Measurements from ENCODE around the gene ABI2.

Gene ABI2

DNA sequence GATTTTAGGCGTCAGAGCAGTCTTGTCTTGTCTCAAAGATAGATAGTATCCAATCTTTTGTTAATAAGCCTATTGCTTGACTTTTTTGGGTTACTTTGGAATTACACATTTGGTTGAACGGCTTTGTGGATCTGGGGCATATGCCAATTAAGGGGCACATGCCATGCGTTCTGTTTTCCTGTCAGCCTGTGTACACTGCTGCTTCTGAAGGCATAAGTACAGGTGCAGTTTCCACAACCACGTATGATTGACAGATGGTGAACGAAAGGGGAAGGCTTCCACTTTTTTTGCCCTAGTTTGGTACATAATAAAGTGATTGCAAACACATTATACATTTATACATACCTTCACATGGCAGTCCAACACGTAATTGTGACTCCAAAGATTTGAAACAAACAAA is 104.6 kb downstream of the ABI2 start:
- no peak for DNase-seq

DNA sequence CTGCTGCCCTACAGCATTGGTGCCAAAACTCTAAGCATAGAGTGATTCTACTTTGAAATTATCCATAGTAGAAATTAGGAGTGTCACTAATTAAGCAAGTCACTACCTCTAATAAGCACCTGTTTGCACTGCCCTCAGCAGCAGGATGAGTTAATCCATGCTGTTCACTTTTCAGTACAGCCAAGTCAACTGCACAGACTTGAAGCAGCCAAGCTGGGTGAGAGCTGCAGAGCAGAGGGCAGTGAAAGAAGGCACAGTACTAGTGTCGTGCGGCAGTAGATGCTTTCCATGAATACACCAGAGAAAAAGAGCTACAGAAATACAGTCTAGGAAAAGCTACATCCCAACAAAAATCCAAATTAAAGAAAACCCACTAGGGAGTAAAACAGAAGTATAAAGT is 108.3 kb downstream of the ABI2 start:
- no peak for DNase-seq

DNA sequence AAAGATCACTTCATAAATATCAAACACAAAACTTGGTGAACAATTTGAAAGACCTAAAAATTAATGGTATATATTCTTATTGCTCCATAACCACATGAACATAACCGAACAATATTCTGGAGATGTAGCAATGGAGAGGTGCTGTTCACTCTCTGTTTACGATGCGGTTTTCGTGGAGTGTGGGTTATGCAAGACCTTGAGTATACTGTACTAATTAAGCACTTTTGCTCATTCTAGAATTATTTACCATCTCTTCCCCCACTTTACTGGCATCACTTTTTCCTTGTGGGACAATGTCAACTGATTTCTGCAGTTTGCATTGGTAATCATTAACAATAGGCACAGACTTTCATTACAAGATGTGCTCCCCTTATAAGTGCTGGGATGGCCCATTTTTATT is 109.3 kb downstream of the ABI2 start:
- no peak for DNase-seq

DNA sequence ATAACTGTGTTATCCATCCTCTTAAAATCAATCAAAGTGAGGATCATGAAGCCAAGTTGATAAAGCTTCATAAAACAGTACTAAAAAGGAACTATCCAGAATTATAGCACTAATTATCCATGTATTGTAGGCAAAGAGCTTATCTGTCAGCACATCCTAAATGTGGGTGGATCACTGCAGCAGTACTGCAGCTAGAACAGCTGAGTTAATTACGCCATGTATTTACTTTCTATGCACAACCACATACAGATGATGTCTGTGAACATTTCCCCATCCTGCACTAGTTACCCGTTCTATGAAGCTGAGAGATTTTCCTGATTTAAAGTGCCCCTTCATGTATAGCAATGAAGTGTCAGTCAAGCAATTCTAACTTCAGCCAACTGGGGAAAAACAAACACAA is 110.3 kb downstream of the ABI2 start:
- DNase-seq: no peak

DNA sequence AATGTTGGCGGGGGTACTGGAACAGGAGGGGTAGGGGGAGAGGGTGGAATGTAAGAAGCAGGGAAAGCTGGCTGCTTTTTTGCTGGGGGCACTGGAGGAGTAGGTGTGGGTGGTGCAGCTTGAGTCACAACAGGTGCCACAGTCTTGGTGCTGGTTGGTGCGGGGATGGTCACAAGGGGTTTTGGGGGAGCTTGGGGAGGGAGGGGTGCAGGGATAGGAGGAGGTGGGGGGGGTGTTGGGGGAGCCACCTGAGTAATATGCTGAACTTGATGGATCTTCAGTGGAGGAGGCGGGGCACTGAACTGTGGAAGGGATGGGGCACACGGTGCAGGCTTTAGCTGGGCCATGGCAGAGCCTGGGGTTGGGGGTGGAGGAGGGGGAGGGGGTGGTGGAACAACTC is 112.5 kb downstream of the ABI2 start:
- DNase-seq: no peak

DNA sequence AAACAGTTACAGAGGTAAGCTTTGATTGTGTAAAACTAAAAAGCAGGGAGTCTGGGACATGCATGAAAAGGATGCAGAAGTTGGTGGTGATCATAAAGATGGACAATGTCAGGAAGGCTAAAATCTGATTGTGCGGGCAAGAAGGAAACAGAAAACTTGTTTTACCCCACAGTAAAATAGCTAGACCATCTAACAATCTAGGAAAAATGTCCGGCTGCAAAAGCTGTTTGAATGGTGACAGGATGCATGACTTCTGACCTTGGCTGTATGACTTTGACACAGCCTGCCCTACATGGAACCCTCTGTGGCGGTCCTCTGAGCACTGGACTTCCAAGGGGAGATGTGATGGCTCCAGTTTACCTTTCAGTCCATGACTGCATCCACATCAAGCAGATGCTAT is 113.3 kb downstream of the ABI2 start:
- DNase-seq: no peak

DNA sequence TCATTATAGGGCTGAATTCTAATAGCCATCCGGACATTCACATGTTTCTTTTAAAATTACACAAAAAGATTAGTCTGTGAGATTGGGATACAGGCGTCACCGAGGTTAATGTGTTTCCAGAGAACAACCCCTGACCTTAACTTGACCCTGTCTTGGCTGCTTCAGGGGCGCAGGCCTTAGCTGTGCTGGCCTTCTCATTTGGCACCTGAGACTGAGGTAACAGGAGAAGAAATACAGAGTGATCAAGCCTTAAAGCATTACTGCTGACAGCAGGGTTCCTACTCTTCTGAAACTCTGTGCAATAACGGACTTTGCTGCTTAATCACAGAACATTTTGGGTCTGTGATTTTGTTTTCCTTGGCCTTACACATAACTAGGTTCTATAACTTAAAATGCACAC is 114.3 kb downstream of the ABI2 start:
- DNase-seq: no peak

DNA sequence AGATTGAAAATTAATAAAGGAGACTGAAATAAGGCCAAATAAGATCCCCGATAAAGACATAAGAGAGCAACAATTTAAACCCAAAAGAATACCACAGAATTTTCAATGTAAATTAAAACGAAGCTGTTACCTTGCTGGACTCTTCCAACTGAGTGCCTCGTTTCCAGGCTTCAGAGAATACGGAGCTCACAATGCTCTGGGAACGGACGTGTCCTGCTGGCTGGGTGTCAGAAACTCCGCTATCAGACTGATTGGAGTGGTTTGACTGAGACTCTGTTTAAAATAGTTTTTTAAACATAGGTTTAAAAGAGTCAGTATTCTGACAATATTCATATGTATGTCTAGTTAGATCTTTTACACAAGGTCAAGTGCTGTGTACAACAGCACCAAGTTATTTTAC is 116.5 kb downstream of the ABI2 start:
- no peak for DNase-seq

DNA sequence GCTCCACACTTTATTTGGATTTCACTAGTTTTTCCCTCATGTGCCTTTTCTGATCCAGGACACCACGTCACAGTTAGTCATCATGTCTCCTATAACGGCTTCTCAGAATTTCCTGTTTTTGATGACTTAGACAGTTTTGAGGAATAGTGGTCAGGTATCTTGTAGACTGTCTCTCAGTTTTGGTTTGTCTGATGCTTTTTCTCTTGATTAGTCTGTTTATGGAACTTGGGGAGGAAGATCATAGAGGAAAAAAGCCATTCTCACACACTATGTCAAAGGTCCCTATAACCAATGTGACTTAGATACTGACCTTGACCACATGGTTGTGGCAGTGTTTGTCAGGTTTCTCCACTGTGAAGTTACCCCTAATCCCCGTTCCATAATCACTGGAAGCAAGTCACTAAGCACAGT is 117.9 kb downstream of the ABI2 start:
- no peak for DNase-seq

DNA sequence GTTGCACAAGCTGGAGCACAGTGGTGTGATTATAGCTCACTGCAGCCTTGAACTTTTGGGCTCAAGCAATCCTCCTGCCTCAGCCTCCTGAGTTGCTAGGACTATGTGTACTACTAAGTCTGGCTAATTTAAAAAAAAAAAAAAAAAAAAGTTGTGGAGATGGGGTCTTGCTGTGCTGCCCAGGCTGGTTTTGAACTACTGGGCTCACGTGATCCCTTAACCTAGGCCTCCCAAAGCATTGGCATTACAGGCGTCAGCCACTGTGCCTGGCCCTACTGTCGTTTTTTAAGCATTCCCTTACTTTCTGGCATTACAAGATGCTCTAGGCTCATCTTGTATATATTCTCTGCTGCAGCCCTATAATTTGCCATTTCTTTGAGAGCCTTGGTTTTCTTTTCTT is 118.6 kb downstream of the ABI2 start:
- no peak for DNase-seq

DNA sequence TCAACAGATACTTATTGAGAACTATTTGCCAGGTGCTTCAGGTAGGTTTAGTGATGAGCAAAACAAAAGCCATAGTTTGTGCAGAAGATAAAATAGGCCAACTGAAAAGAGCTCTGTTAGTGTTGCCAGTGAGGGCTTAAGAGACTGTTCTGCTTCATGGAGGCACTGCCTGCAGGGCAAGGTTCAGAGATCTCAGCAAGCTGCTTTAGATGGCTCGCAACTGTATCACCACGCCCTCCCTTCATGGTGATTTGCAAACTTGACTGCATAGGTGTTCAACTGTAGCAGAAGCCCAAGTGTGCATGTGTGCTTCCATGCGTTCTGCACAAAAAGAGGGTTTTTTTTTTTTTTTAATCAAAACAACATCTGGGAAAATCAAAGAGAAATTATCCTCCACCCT is 122.4 kb downstream of the ABI2 start:
- no peak for DNase-seq

DNA sequence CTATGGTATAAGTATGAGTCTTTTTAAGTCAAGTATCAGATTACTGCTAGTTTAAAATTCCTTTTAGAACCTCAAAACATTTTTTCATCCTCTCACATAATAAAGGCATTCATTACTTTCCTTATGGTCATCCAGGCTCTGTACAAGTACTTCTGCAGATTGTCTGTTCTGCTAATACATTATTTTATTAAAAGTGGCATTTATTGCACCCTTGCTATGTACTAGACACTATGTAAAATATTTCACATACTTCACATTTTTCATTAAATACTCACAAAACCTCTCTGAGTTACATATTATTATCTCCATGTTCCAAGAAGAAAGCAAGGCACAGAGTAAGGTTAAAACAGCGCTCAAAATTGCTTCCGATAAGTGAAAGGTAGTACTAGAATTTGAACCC is 122.8 kb downstream of the ABI2 start:
- DNase-seq: no peak

DNA sequence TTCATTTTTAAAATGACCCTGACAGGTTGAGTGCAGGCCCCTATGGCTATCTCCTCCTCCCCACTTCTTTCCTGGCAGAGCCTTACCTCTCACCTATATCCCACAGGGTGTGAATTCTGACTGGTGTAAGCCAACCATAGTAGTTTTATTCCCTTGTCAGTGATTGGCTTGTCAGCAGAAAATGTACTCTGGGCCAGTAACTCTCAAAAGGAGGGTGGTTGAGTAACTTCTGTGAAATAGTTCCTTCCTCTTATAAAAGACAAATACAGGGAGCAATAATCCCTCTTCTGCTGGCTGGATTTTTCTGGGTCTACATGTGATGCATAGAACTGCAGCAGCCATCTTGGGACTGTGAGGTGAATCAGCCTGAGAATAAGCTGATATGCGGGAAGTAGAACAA is 123.5 kb downstream of the ABI2 start:
- DNase-seq: no peak

DNA sequence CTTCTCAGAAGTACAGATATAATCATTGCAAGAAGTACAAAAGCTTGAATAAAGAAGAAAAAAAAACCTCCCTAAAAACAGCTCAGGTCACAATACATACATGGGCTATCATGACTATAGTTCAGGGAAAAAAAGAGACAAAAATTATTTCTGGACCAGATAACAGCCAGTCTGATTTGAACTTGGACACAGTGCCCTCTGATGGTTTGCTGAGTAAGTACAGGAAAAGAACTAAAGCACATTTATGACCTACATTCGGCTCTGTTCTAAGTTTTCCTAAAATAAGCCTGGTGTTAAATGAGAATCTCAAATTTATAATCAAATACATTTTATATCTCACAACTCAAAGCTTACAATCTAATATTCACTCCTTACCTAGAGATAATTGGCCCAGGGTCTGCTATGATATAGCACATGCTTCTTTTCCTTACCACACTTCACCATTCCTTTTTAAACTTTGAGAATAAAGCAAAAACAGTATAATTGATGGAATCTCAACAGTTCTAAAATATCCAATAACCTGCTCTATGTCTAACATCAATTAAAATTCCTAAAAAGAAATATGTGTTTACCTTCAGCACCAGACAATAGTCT is 125.8 kb downstream of the ABI2 start:
- DNase-seq: no peak

DNA sequence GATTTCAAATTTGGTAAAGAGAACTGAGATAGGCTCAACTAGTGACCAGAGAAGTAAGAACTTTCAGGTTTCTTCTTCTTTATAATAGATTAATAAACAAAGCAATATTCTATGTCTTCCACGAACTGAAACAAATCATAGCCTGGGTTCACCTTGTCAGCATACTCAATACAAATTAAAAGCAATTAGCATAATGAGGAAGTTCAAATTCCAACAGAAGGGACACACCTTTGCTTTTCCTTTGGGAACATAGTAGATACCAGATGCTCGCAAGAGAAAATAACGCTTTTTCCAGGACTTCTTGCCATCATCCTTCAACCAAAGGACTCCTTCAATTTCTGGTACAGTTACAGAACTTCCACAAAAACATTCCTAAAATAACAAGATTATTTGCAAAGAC is 127.0 kb downstream of the ABI2 start:
- DNase-seq: no peak

DNA sequence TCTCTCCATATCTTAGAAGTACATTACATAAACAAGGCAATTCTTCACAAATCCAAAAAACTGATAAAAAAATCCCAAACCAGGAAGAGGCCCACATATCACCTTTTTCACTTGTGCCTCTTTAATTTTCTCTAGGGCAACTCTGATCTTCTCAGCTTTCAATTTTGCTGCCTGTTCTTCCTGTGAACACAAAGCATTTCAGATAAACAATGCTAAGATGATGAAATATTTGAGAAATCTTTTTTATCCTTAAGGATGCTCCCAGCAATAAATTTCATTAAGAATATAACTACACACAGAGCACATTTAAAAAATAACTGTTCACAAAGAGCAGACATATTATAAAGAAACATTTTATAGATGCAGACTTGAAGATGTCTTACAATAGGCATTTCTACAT is 133.6 kb downstream of the ABI2 start:
- no peak for DNase-seq

DNA sequence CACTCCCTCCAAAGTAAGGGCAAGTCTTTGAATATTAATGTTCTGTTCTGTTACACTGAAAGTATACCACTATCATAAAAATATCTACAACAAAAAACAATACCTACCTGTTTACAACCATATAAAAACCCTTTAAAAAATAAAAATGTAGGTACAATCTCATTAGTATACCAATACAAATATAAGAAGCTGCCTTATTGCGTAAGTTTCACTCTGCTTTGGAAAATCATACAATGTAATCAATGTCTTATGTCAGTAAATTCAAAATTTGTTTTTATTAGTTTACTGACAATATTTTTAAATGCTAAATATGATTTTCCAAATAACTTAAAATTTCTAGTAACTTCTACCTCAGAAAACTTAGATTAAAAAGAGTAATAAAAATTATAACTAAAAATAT is 134.1 kb downstream of the ABI2 start:
- no peak for DNase-seq

DNA sequence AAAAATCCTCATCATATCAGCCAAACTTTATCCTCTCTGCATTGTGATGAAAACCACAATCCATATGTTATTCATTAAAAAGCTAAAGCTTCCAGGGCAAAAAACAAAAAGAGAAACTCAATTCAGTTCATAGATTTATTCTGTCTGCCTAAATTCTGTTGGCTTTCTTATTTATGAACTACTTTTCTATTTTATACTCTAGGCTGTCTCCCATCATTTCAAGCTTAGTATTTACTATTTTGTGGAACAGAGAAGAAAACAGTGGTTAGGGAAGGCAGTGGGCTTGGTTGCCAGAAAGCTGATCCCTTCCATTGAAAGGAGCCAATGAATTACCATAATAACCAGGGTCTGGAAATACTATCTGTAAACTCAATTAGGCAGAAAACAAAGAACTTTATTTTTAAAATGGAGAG is 135.1 kb downstream of the ABI2 start:
- DNase-seq: no peak

DNA sequence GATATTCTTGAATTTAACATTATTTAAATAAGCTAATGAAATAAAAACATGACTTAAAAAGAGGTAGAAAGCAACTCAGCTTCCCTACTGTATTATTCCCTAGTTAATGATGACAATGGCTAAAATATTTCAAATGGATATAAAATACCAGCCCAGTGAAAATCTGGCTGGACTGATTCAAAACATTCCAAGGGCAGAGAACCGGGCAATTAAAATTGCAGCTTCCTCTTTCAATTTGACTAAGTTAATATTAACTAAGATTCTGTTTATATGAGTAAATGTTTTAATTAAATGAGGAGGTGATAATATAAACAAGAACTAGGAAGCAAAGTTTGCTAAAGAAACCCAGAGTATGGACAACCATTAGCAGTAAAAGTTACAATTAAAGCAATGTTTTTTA is 141.4 kb downstream of the ABI2 start:
- DNase-seq: no peak

DNA sequence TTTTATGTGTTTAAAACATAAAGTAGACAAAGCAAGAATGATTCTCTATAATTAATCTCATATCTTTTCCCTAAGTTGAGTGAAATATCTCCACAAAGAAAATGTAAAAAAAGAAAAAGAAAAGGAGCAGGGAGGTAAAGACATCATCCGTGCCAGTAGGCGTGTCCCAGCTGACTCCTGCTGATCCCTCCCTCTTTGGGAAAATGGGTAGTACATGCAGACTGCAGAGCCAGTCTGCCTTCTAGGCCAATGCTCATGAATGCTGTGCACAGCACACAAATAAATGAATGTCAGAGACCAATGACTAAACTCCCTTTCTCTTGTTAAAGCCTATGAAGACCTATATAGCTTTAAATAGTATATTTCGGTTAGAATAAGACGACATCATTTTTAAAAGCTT is 142.2 kb downstream of the ABI2 start:
- no peak for DNase-seq

DNA sequence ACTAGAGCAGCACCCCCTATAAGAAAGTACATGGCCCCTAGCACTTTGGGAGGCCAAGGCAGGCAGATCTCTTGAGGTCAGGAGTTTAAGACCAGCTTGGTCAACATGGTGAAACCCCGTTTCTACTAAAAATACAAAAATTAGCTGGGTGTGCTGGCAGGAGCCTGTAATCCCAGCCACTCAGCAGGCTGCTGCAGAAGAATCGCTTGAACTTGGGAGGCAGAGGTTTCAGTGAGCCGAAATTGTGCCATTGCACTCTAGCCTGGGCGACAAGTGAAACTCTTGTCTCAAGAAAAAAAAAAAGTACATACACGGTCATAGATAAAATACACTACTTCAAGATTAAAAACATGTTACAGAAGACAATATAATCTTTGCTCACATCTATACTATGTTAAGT is 143.1 kb downstream of the ABI2 start:
- no peak for DNase-seq

DNA sequence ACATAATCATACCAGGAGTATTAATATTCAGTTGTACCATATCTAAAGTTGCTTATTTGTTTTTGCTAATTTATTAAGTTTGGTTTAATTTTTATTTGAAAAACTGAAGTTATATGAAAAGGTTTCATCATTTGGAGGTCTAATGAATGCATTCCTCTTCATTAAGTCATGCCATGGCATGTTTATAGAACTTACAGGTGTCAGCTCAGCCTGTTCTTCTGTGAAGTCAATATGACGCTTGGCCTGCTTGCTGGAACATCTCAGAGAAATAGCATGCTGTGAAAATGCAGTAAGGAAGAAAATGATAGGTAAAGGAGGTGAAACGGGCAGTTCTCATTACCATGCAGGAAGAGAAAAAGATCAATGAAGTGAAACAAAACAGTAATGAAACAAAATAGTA is 148.7 kb downstream of the ABI2 start:
- DNase-seq: no peak

DNA sequence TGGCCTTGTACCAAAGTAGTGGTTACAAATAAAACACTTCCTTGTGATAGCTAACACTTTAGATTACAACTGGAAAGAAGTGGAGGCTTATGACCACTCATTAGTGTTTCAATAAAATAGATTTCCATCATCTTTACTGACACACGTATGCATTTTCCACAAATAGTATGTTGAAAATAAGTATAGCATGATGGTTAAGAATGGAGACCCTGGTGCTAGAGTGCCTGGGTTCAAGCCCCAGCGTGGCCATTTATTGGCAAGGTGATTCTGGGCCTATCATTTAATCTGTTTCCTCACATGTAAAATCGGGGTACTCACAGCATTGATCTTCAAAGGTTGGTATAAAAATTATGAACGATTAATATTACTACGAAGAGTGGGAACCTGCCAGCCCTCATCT is 152.4 kb downstream of the ABI2 start:
- no peak for DNase-seq

DNA sequence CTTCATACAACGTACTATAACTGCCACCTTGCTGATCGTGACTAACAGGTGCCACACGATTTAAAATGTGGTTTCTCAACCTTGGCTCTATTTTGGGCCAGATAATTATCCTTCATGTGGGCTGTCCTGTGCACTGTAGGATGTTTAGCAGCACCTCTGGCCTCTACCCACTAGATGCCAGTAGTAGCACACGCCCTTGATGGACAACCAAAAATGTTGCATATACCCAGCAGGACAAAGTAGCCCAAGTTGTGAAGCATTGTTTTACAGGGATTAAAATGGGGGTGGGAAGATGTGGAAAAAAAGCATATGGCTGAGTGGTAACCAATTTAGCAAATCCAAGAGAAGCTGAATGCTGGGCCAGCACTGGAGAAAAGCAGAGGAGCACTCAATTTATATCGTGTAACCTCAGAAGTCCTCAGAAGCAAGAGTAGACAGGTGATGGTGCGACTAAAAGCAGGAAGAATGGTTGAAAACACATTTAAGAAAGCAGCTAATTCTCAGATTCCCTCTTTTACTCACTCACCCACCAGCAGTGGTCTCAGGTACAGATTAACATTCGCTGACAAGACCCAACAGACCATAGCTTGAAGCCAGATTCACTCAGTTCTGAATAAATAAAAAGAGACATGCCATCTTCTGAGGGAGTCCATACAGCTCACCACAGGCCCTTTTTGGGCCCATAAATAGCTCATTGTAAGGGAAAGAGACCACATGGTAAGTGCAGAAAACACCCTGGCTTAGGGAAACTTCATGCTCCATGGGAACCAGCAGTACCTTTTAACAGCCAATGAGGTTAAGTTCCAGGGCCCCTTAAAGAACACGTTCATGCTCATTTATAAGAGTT is 156.3 kb downstream of the ABI2 start:
- peak; percentile 41 for DNase-seq

DNA sequence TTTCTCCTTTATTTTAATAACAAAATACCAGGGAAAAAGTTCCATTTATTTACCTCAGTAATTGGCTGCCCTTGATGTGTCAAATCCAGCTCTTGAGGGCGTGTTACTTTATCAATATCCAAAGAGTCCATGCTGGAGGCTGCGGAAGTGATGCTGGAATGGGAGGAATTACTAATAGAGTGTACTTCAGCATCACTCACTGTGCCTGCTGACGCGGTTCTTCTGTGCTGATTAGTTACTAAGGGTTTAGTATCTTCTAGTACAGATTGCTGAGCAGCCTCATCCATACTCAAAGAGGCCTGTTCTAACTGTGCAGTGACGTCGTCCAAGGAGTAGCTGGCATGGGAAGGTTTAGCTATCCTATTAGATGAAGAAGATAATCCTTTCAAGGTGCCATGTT is 161.3 kb downstream of the ABI2 start:
- no peak for DNase-seq

Measured in stimulated activated CD4-positive, alpha-beta T cell treated with anti-CD3 and anti-CD28 coated beads, Interleukin-1b, Interleukin-23, amount 100 ng/mL, for 48 hours (primary cell).